Tibial nerve (tissue), 4 donors: ENCODE measurements around the gene RNASE7.

Experiments
- EP300 ChIP-seq, 2 donors: sonication (generic); formaldehyde crosslinking; IDR thresholded peaks; one replicate each; pipeline ENCODE4 v1.6.1; 2017; ENCODE audit warnings: antibody characterized with exemption in 2 of 2, mild to moderate bottlenecking in 1 of 2
- POLR2A ChIP-seq, 2 donors: fragments of 450-650 bp; IDR thresholded peaks; one replicate each; pipeline ENCODE4 v1.6.1; 2017; ENCODE audit warnings: antibody characterized with exemption in 2 of 2, mild to moderate bottlenecking in 2 of 2, moderate library complexity in 2 of 2
- TF ChIP-seq, protein P1 (sequence below), 5 experiments: fragments of 200-600 bp in 3 of 5; fragments of 450-650 bp in 2 of 5; sonication (generic) in 3 of 5; IDR thresholded peaks; one replicate each; pipeline ENCODE4 v1.5.1; 2016 to 2019; ENCODE audit warnings: antibody characterized with exemption in 5 of 5, mild to moderate bottlenecking in 3 of 5, moderate library complexity in 2 of 5

DNA sequence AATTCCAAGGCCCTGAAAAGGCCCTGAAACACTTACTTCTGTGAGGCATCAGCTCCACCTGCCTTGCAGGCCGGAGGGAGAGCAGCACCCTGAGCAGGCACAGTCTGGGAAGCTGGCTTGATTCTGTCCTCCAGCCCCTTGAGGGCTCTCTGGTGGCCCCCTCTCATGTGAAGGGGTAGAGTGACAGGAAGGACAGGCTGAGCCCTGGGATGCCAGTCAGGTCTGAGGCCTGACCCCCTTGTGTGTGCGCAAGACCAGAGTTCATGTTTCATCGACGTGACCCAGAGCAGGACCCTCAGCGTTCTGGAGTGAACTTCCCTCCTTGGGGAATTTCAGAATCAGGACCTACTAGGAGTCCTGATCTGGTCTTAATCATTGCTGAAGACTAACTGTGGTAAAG, 16.7 kb downstream of the RNASE7 start:
- TF ChIP-seq EP300 (IDR thresholded peaks at IDR 0.05) (no peak), POLR2A (IDR thresholded peaks at IDR 0.05) (no peak)
- TF ChIP-seq, protein P1, sequence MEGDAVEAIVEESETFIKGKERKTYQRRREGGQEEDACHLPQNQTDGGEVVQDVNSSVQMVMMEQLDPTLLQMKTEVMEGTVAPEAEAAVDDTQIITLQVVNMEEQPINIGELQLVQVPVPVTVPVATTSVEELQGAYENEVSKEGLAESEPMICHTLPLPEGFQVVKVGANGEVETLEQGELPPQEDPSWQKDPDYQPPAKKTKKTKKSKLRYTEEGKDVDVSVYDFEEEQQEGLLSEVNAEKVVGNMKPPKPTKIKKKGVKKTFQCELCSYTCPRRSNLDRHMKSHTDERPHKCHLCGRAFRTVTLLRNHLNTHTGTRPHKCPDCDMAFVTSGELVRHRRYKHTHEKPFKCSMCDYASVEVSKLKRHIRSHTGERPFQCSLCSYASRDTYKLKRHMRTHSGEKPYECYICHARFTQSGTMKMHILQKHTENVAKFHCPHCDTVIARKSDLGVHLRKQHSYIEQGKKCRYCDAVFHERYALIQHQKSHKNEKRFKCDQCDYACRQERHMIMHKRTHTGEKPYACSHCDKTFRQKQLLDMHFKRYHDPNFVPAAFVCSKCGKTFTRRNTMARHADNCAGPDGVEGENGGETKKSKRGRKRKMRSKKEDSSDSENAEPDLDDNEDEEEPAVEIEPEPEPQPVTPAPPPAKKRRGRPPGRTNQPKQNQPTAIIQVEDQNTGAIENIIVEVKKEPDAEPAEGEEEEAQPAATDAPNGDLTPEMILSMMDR (IDR thresholded peaks at IDR 0.05) = no peak
